Type B pancreatic cell (in vitro differentiated cells): ENCODE measurements around the gene PRSS48. TPM values are rescaled to one million over a fixed set of nuclear protein-coding genes. Genes with fewer than 3 reads are reported as not detected.
"Not testable (repeated sequence)": the region's sequence is repeated elsewhere in the genome, so short reads cannot be mapped to it uniquely, and the experiment has no call there.

Experiments used
- DNase-seq: peaks from one replicate; pipeline ENCODE4 v3.0.0; 2021; ENCODE audit warnings: mixed read lengths; ENCODE audit not compliant: unreplicated experiment; ENCODE audit errors: extremely low spot score
- H3K27ac Mint-ChIP-seq: 2 replicates; pipeline ENCODE4 v1.8.0; 2021; ENCODE audit warnings: mild to moderate bottlenecking, mixed read lengths
- H3K27me3 Mint-ChIP-seq: 2 replicates; pipeline ENCODE4 v1.8.0; 2021; ENCODE audit warnings: mixed read lengths
- H3K36me3 Mint-ChIP-seq: 2 replicates; pipeline ENCODE4 v1.8.0; 2021; ENCODE audit warnings: mixed read lengths
- H3K4me1 Mint-ChIP-seq: one replicate; pipeline ENCODE4 v1.8.0; 2021; ENCODE audit warnings: mixed read lengths; ENCODE audit not compliant: unreplicated experiment
- H3K4me3 Mint-ChIP-seq: 2 replicates; pipeline ENCODE4 v1.8.0; 2021; ENCODE audit warnings: mild to moderate bottlenecking, mixed read lengths
- H3K9me3 Mint-ChIP-seq: 2 replicates; pipeline ENCODE4 v1.8.0; 2021; ENCODE audit warnings: mixed read lengths
- total RNA-seq: library from RNA; stranded (reverse); gene quantifications from 2 replicates; pipeline ENCODE4 v1.2.1, GENCODE V29; 2021; ENCODE audit warnings: low replicate concordance
- TF ChIP-seq, protein P1 (sequence below): fragments of 200-600 bp; sonication (generic); conservative IDR thresholded peaks from 2 replicates; pipeline ENCODE4 v1.5.0; 2021; ENCODE audit warnings: antibody characterized with exemption, mild to moderate bottlenecking

Gene PRSS48
- total RNA-seq, 1 donor from 2014 or later, result not detected

DNA sequence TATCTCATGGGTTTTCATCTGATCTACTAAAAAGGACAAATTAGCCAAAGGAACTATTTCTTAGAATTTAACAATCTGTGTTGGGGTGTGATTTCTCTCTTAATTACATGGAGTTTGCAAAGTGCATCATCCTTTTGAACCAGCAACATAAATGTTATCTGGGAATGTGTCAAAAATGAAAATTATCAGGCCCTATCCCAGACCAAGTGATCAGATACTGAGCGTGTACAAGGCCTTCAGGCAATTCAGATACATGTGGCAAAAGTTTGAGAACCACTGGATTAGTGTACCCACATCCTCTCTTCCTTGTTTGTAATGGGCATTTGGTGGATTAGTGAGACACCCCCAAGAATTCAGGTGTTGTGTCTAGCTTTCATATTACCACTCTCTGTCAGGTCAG, 44.6 kb downstream of the PRSS48 start:
- TF ChIP-seq, protein P1, sequence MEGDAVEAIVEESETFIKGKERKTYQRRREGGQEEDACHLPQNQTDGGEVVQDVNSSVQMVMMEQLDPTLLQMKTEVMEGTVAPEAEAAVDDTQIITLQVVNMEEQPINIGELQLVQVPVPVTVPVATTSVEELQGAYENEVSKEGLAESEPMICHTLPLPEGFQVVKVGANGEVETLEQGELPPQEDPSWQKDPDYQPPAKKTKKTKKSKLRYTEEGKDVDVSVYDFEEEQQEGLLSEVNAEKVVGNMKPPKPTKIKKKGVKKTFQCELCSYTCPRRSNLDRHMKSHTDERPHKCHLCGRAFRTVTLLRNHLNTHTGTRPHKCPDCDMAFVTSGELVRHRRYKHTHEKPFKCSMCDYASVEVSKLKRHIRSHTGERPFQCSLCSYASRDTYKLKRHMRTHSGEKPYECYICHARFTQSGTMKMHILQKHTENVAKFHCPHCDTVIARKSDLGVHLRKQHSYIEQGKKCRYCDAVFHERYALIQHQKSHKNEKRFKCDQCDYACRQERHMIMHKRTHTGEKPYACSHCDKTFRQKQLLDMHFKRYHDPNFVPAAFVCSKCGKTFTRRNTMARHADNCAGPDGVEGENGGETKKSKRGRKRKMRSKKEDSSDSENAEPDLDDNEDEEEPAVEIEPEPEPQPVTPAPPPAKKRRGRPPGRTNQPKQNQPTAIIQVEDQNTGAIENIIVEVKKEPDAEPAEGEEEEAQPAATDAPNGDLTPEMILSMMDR, result no peak
- no peak for DNase-seq
- Mint-ChIP-seq H3K4me3 (peak overlapping the region; percentile 9), H3K36me3 (peaks cover 8% of the 10 kb centered on the region), H3K9me3 (no peaks in the 10 kb centered on the region), H3K4me1 (peaks cover 36% of the 10 kb centered on the region), H3K27ac (no peak overlapping the region), H3K27me3 (no peaks in the 10 kb centered on the region)

DNA sequence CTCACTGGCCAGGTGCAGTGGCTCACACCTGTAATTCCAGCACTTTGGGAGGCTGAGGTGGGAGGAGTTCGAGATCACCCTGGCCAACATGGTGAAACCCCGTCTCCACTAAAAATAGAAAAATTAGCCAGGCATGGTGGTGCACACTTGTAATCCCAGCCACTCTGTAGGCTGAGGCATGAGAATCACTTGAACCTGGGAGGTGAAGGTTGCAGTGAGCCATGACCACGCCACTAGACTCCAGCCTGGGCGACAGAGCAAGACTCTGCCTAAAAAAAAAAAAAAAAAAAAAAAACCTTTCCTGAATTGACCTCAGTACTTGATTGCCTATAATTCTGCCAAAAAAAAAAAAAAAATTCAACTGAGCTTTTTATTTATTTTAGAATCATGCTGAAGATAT, 45.2 kb downstream of the PRSS48 start:
- H3K36me3 Mint-ChIP-seq, DNase-seq, H3K9me3 Mint-ChIP-seq, H3K27ac Mint-ChIP-seq, H3K27me3 Mint-ChIP-seq, H3K4me3 Mint-ChIP-seq: not testable (repeated sequence)
- peaks cover 36% of the 10 kb centered on the region for H3K4me1 Mint-ChIP-seq

DNA sequence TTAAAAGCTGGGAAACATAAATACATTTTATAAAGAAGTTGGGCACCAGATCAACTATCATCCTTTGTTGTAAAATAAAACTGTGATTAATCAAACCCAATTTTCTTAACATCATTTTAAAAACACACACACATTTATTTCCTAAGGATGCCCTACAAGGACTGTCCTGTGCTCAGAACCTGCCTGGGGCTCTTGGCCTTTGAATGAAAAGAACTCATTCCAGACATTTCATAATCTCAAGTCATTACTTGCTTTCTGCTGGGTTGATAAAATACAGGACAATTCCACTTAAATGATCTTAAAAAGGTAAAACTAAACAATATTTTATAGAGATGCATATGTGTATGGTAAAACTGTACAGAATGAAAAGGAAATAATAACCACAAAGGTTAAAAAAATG, 45.6 kb downstream of the PRSS48 start:
- TF ChIP-seq, protein P1, result no peak
- H3K27ac Mint-ChIP-seq, result peak overlapping the region; percentile 19
- no peaks in the 10 kb centered on the region for H3K27me3 Mint-ChIP-seq
- peak overlapping the region; percentile 90 for H3K4me3 Mint-ChIP-seq
- DNase-seq, result no peak
- no peaks in the 10 kb centered on the region for H3K36me3 Mint-ChIP-seq
- H3K4me1 Mint-ChIP-seq, result peaks cover 36% of the 10 kb centered on the region
- no peaks in the 10 kb centered on the region for H3K9me3 Mint-ChIP-seq

DNA sequence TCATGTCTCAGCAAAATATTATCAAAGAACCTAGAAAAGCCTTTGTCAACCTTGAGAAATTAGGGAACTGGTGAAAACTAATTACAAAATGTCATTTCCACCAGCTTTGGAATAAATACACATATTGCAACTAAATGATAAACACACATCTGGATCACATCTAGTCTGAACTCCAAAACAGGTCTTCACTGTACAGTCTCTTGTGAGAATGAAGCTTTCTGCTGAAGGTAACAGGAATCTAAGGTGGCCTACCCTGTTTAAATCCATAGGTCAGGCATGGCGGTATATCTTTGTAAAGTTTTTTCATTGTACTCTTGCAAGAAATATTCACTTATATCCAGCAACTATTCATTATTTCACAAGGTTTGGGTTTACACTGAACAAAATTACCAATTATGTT, 46.7 kb downstream of the PRSS48 start:
- no peak for DNase-seq
- peak overlapping the region; percentile 86 for H3K27ac Mint-ChIP-seq
- no peaks in the 10 kb centered on the region for H3K9me3 Mint-ChIP-seq
- TF ChIP-seq, protein P1, result no peak
- H3K4me3 Mint-ChIP-seq, result peak overlapping the region; percentile 90
- H3K27me3 Mint-ChIP-seq, result no peaks in the 10 kb centered on the region
- H3K4me1 Mint-ChIP-seq, result peaks cover 36% of the 10 kb centered on the region
- no peaks in the 10 kb centered on the region for H3K36me3 Mint-ChIP-seq

DNA sequence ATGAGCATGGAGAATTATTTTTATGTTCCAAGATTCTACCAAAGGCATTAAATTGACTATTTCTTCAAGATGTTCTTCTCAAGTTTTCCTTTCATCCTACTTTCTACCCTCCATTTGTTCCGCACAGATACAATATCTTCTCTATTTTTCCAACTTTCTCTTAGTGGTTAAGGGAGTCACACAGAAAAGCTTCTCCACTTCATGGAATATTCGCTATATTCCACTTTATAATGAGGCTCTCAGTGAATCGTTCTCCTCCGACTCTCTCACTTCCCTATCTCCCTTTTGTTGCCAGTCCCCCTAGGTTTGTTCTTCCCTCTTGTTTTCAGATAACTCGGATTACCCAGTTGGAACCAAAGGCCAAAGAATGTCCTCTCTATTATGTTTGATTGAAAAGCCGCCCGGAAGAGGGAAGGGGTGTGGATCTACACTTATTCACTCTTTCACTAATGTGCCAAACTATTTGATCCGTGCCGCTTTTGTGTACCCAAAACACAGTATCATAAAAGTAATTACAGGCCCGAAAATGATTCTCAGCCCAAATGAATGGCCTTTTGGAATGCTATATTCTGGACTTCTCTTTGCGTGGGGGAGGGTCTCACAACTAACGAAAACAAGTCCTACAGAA, 47.3 kb downstream of the PRSS48 start:
- no peak for DNase-seq
- Mint-ChIP-seq H3K27me3 (no peaks in the 10 kb centered on the region), H3K4me3 (peak overlapping the region; percentile 90), H3K4me1 (peaks cover 36% of the 10 kb centered on the region), H3K9me3 (no peaks in the 10 kb centered on the region), H3K27ac (peak overlapping the region; percentile 86), H3K36me3 (no peaks in the 10 kb centered on the region)
- TF ChIP-seq, protein P1, result no peak

DNA sequence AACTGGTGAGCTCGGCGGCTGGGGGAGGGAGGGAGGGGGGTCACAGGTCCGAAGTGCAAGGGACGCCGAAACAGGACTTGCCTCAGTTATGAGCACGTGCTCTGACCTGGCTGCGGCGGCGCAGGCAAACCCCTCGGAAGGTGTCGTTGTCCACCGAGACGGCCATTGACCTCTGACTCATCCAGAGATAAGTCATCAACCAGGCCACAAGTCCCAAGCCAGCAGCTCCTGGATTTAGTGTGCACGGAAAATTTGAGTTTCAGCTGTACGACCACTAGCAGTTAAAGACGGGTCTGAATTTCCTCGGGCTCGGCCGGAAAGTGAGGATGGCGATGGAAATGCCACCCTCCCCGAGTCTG, 47.8 kb downstream of the PRSS48 start:
- H3K4me1 Mint-ChIP-seq, result peaks cover 36% of the 10 kb centered on the region
- TF ChIP-seq, protein P1, result no peak
- peak overlapping the region; percentile 86 for H3K27ac Mint-ChIP-seq
- no peaks in the 10 kb centered on the region for H3K27me3 Mint-ChIP-seq
- H3K4me3 Mint-ChIP-seq, result peak overlapping the region; percentile 90
- no peak for DNase-seq
- no peaks in the 10 kb centered on the region for H3K36me3 Mint-ChIP-seq
- H3K9me3 Mint-ChIP-seq, result no peaks in the 10 kb centered on the region
